Mucosa of descending colon (tissue), 3 donors: ENCODE measurements around the gene EIF4A3. TPM values are rescaled to one million over a fixed set of nuclear protein-coding genes. Genes with fewer than 3 reads are reported as not detected.

Source experiments
- ATAC-seq: fragments of 200-7000 bp; cut with Tn5 transposase; one replicate; pipeline ENCODE4 v1.9.1; 2020; ENCODE audit warnings: mild to moderate bottlenecking, moderate library complexity
- DNase-seq, 3 donors: peaks; one replicate each; pipeline ENCODE4 v3.0.0-alpha.2; 2020
- H3K36me3 ChIP-seq: fragments of 200-600 bp; one replicate; pipeline ENCODE4 v1.8.0; 2021; ENCODE audit warnings: low read depth, mild to moderate bottlenecking
- H3K4me1 ChIP-seq: fragments of 200-600 bp; one replicate; pipeline ENCODE4 v1.8.0; 2021; ENCODE audit warnings: low read depth, mild to moderate bottlenecking
- H3K4me3 ChIP-seq: fragments of 200-600 bp; one replicate; pipeline ENCODE4 v1.8.0; 2021; ENCODE audit warnings: mild to moderate bottlenecking
- H3K9me3 ChIP-seq: fragments of 200-600 bp; one replicate; pipeline ENCODE4 v1.8.0; 2021; ENCODE audit warnings: mild to moderate bottlenecking
- intact Hi-C, 2 donors: fragments of 100-400 bp; cut with DNase I in 1 of 2; cut with micrococcal nuclease in 1 of 2; formaldehyde crosslinking; loops; one replicate each; pipeline versions ENCODE4 v1.11.0 to v1.11.1; 2022; cut with DNase I, micrococcal nuclease
- total RNA-seq, 3 donors: library from RNA; stranded (reverse); fragmentation: NEBNext Ultra II Directional in 2 of 3; extraction: Animal tissue kit (Norgen Biotek cat#: 25700) in 2 of 3; gene quantifications; one replicate each; pipeline versions ENCODE4 v1.2.1 to v1.2.4, GENCODE V29; 2021 to 2023
- TF ChIP-seq, protein P1 (sequence below): fragments of 200-600 bp; IDR thresholded peaks from one replicate; pipeline ENCODE4 v1.8.0; 2022; ENCODE audit warnings: antibody characterized with exemption, mild to moderate bottlenecking
- donor health status: DM: no; HTN: no; CAD: no; lungs with moderate emphysema.
- donor health status: DM: no; HTN: no; CAD: no.
- donor health status: DM: no; HTN: yes; CAD: no.

EIF4A3 gene
- total RNA-seq, 3 donors from 2014 or later, result 59.2 to 80.2 (median 61.8) TPM

DNA sequence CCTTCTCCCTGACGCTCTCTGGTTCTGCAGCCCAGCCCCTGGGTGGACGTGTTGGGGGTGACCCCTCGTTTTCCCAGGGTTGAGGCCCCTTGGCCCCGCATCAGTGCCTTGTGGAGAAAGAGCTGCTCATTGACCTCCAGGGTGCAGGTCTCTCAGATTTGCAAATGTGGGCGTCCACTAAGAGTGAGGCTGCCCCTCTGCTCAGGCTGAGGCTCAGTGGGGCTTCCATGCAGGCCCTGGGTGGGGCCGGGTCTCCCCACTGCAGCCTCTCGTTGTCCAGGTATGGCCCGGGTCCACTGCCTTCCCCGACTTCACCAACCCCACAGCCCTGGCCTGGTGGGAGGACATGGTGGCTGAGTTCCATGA, 36.5 kb downstream of the EIF4A3 start:
- intact Hi-C loops, result no loop called here
- no peak for ATAC-seq
- H3K4me1 ChIP-seq, result no peaks in the 10 kb centered on the region
- no peaks in the 10 kb centered on the region for H3K9me3 ChIP-seq
- DNase-seq, result no peak
- no peak overlapping the region for H3K4me3 ChIP-seq
- no peaks in the 10 kb centered on the region for H3K36me3 ChIP-seq
- TF ChIP-seq, protein P1, sequence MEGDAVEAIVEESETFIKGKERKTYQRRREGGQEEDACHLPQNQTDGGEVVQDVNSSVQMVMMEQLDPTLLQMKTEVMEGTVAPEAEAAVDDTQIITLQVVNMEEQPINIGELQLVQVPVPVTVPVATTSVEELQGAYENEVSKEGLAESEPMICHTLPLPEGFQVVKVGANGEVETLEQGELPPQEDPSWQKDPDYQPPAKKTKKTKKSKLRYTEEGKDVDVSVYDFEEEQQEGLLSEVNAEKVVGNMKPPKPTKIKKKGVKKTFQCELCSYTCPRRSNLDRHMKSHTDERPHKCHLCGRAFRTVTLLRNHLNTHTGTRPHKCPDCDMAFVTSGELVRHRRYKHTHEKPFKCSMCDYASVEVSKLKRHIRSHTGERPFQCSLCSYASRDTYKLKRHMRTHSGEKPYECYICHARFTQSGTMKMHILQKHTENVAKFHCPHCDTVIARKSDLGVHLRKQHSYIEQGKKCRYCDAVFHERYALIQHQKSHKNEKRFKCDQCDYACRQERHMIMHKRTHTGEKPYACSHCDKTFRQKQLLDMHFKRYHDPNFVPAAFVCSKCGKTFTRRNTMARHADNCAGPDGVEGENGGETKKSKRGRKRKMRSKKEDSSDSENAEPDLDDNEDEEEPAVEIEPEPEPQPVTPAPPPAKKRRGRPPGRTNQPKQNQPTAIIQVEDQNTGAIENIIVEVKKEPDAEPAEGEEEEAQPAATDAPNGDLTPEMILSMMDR, result no peak

DNA sequence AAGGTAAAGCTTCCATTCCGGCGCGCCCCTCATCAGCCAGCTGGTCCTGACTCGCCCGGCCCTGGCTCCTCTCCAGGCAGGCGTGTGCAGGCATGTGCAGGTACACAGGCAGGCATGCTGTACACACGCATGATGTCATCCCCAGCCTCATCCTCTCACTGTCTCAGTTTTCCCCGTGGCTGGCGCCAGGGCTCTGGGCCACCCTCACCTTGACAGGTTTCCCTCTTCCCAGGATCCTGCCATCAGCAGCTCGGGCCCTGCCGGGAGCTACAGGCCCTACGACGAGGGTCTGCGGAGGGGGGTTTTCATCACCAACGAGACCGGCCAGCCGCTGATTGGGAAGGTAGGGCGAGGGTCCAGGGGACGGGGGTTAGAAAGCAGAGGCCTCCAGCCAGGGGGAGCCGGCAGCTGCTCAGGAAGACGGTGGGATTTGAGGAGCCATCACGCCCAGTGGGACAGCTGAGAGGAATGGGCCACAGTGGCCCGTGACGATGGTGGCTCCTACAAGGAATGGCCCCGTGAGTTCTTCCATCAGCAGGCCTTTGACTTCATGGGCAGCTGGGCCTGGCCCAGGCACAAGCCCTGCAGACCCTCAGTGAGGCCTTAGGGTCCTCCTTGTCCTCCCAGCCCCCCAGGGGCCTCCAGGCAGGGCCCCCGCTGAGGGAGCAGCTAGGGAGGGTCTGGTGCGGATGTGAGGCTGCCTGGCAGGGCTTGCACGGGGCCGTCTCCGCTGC, 37.0 kb downstream of the EIF4A3 start:
- DNase-seq (no peak), ATAC-seq (no peak)
- Histone ChIP-seq H3K9me3 (no peaks in the 10 kb centered on the region), H3K4me3 (no peak overlapping the region), H3K4me1 (no peaks in the 10 kb centered on the region), H3K36me3 (no peaks in the 10 kb centered on the region)
- TF ChIP-seq, protein P1, result no peak
- intact Hi-C loops, result no loop called here

DNA sequence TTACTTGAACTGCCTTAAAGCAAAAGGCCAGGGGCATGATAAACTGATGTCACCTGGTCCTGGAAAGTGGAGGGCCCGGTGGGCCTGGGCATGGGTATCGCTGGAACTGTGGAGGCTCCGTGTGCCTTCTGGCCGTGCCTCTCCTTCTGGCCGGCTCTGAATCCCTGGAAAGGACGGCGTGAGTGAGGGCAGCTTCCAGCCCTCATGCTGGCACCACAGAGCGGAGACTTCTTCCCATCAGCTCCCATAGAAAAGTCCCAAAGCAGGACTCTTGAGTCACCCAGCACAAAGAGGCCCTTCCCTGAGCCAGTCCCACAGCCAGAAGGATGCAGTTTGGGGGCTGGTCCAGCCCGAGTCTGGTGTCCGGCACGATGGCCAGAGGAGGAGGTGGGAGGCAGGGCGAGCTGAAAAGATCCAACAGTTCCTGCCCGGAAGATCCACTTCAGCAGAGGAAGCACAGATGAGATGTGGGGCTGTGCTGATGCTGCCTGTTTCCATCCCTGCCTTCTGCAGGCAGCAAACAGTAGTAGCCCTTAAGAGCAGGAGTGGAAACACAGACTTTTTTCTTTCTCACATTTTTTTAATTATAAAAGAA, 37.8 kb downstream of the EIF4A3 start:
- no peak for DNase-seq
- Histone ChIP-seq H3K36me3 (no peaks in the 10 kb centered on the region), H3K9me3 (no peaks in the 10 kb centered on the region), H3K4me1 (no peaks in the 10 kb centered on the region), H3K4me3 (no peak overlapping the region)
- intact Hi-C loops, result no loop called here
- TF ChIP-seq, protein P1, result no peak
- ATAC-seq, result no peak

- no peaks in the 10 kb centered on the region for H3K36me3 ChIP-seq
- TF ChIP-seq, protein P1, result no peak
- DNase-seq (no peak), ATAC-seq (no peak)
- no peaks in the 10 kb centered on the region for H3K9me3 ChIP-seq
- no peaks in the 10 kb centered on the region for H3K4me1 ChIP-seq
- no peak overlapping the region for H3K4me3 ChIP-seq
- intact Hi-C loops, result no loop called here
Measured at GRCh38 chr17:80108036-80108971, 38.6 kb downstream of the EIF4A3 start.

- no peaks in the 10 kb centered on the region for H3K9me3 ChIP-seq
- TF ChIP-seq, protein P1, result no peak
- ATAC-seq (no peak), DNase-seq (peak in 1 of 3 donors; percentile 41)
- H3K4me1 ChIP-seq, result peaks cover 1% of the 10 kb centered on the region
- intact Hi-C loops, result no loop called here
- no peaks in the 10 kb centered on the region for H3K36me3 ChIP-seq
- H3K4me3 ChIP-seq, result no peak overlapping the region
Measured at GRCh38 chr17:80107231-80108021, 39.5 kb downstream of the EIF4A3 start.
